GM10847 (cell line): ENCODE measurements around the gene RDH5.

Source experiments
- POLR2A ChIP-seq: IDR thresholded peaks from 2 replicates; pipeline ENCODE4 v1.6.1; 2011; ENCODE audit not compliant: insufficient read length; ENCODE audit errors: extremely low read depth

RDH5 gene

GRCh38 chr12:55692631-55693322, 27.4 kb upstream of the RDH5 start:
- no peak for TF ChIP-seq POLR2A

GRCh38 chr12:55693323-55694187, 26.6 kb upstream of the RDH5 start:
- TF ChIP-seq POLR2A, result no peak

GRCh38 chr12:55694188-55694515, 26.0 kb upstream of the RDH5 start:
- TF ChIP-seq POLR2A, result no peak

- no peak for TF ChIP-seq POLR2A
Observed at GRCh38 chr12:55694651-55695050, 25.5 kb upstream of the RDH5 start.

GRCh38 chr12:55695349-55695748, 24.8 kb upstream of the RDH5 start:
- no peak for TF ChIP-seq POLR2A

GRCh38 chr12:55696141-55696540, 24.1 kb upstream of the RDH5 start:
- no peak for TF ChIP-seq POLR2A

- no peak for TF ChIP-seq POLR2A
Observed at GRCh38 chr12:55696796-55697462, 23.3 kb upstream of the RDH5 start.

- no peak for TF ChIP-seq POLR2A
Observed at GRCh38 chr12:55697686-55698085, 22.5 kb upstream of the RDH5 start.

GRCh38 chr12:55698241-55698955, 21.8 kb upstream of the RDH5 start:
- no peak for TF ChIP-seq POLR2A

GRCh38 chr12:55698965-55699364, 21.2 kb upstream of the RDH5 start:
- TF ChIP-seq POLR2A, result no peak

GRCh38 chr12:55699471-55700055, 20.6 kb upstream of the RDH5 start:
- no peak for TF ChIP-seq POLR2A

GRCh38 chr12:55700255-55701018, 19.8 kb upstream of the RDH5 start:
- TF ChIP-seq POLR2A, result no peak

GRCh38 chr12:55702861-55703260, 17.3 kb upstream of the RDH5 start:
- no peak for TF ChIP-seq POLR2A

GRCh38 chr12:55703288-55703687, 16.9 kb upstream of the RDH5 start:
- no peak for TF ChIP-seq POLR2A
